Fibroblast of lung (primary cell): Measurements from ENCODE around the gene PAFAH1B2. TPM values are rescaled to one million over a fixed set of nuclear protein-coding genes. Genes with fewer than 3 reads are reported as not detected.
"Not testable (repeated sequence)": the region's sequence is repeated elsewhere in the genome, so short reads cannot be mapped to it uniquely, and the experiment has no call there.

Experiments
- DNase-seq, 2 donors: peaks; one replicate each; pipeline versions ENCODE4 v3.0.0 to v3.0.0-alpha.2; 2010; ENCODE audit warnings: low read depth in 2 of 2
- H2AFZ ChIP-seq: 2 replicates; pipeline ENCODE4 v1.5.1; 2012; ENCODE audit warnings: low read length, control low read depth, inconsistent platforms
- H3K27ac ChIP-seq: 2 replicates; pipeline ENCODE4 v1.5.1; 2011; ENCODE audit warnings: low read length, control low read depth; ENCODE audit not compliant: insufficient read depth
- H3K27me3 ChIP-seq: 2 replicates; pipeline ENCODE4 v1.5.1; 2011; ENCODE audit warnings: mild to moderate bottlenecking, low read length; ENCODE audit not compliant: control insufficient read depth, insufficient read depth
- H3K36me3 ChIP-seq: 2 replicates; pipeline ENCODE4 v1.5.1; 2011; ENCODE audit warnings: low read length; ENCODE audit not compliant: control insufficient read depth, insufficient read depth
- H3K4me1 ChIP-seq: 2 replicates; pipeline ENCODE4 v1.5.1; 2011; ENCODE audit warnings: low read length; ENCODE audit not compliant: control insufficient read depth, insufficient read depth; ENCODE audit errors: extremely low read depth
- H3K4me2 ChIP-seq: 2 replicates; pipeline ENCODE4 v1.5.1; 2011; ENCODE audit warnings: low read length, control low read depth; ENCODE audit not compliant: insufficient read depth; ENCODE audit errors: extremely low read depth
- H3K4me3 ChIP-seq, 4 experiments: fragments of 200-600 bp in 1 of 4; sonication (generic) in 1 of 4; replicated peaks in 1 of 4; 2 replicates each; pipeline ENCODE4 v1.5.1; 2011 to 2016; ENCODE audit warnings: low read length in 4 of 4, low read depth in 3 of 4, mild to moderate bottlenecking in 3 of 4, control low read depth in 2 of 4, inconsistent platforms in 1 of 4, mixed read lengths in 1 of 4; ENCODE audit not compliant: insufficient read depth in 1 of 4; ENCODE audit errors: control extremely low read depth in 1 of 4
- H3K79me2 ChIP-seq: 2 replicates; pipeline ENCODE4 v1.5.1; 2012; ENCODE audit warnings: mild to moderate bottlenecking, low read length, inconsistent platforms; ENCODE audit not compliant: control insufficient read depth, insufficient read depth
- H3K9ac ChIP-seq: 2 replicates; pipeline ENCODE4 v1.5.1; 2011; ENCODE audit warnings: mild to moderate bottlenecking, low read length, control low read depth; ENCODE audit not compliant: insufficient read depth
- H3K9me3 ChIP-seq: 2 replicates; pipeline ENCODE4 v1.5.1; 2012; ENCODE audit warnings: low read depth, low read length; ENCODE audit not compliant: control insufficient read depth, insufficient read depth
- H4K20me1 ChIP-seq: 2 replicates; pipeline ENCODE4 v1.5.1; 2011; ENCODE audit warnings: low read length; ENCODE audit not compliant: control insufficient read depth, insufficient read depth; ENCODE audit errors: extremely low read depth
- EZH2 ChIP-seq: IDR thresholded peaks from 2 replicates; pipeline ENCODE4 v1.5.1; 2012; ENCODE audit warnings: low read length, control low read depth, mild to moderate bottlenecking; ENCODE audit errors: missing control alignments
- polyA plus RNA-seq, 2 donors: library from polyadenylated mRNA; depleted of rRNA in 1 of 2; stranded (reverse) in 1 of 2; unstranded in 1 of 2; fragments of >200 nt; gene quantifications; 2 replicates each; pipeline ENCODE4 v1.2.1, GENCODE V29; 2011 to 2012; ENCODE audit warnings: missing spikeins in 1 of 2
- total RNA-seq: library from RNA; depleted of rRNA; stranded (reverse); fragments of >200 nt; gene quantifications from 2 replicates; pipeline ENCODE4 v1.2.1, GENCODE V29; 2014
- TF ChIP-seq, protein P1 (sequence below), 2 donors: IDR thresholded peaks in 1 of 2; conservative IDR thresholded peaks in 1 of 2; 1 replicate in 1 of 2; 2 replicates in 1 of 2; pipeline ENCODE4 v1.5.1; 2011 to 2012; ENCODE audit warnings: low read length in 2 of 2, control low read depth in 1 of 2, inconsistent platforms in 1 of 2, low read depth in 1 of 2, mild to moderate bottlenecking in 1 of 2

Gene PAFAH1B2
- total and polyA plus RNA-seq, 2 donors (not counting 1 experiment from before 2014, with no cell fraction given), result 70.8 to 112 TPM

DNA sequence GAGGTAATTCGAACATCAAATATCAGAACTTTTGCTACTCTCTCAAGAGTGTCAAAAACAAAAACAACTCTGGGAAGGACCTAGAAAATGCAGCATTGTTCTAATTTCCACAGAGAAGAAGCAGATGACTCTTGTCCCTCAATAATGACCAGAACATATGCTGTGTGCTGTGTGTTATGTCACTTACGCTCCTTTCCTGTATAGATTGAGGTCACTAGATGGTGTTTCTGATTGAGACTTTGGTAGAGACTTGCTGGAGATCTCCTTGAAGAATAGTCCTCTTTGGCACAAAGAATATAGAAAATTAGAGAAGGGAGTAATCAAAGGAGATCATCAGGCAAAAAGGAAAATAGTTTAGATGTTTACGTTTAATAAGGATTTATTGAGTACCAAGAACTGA is 43.5 kb upstream of the PAFAH1B2 start:
- H3K4me2 ChIP-seq, result no peak overlapping the region
- no peaks in the 10 kb centered on the region for H3K36me3 ChIP-seq
- H3K9me3 ChIP-seq, result no peaks in the 10 kb centered on the region
- H3K9ac ChIP-seq, result no peak overlapping the region
- no peak for TF ChIP-seq EZH2
- TF ChIP-seq, protein P1, sequence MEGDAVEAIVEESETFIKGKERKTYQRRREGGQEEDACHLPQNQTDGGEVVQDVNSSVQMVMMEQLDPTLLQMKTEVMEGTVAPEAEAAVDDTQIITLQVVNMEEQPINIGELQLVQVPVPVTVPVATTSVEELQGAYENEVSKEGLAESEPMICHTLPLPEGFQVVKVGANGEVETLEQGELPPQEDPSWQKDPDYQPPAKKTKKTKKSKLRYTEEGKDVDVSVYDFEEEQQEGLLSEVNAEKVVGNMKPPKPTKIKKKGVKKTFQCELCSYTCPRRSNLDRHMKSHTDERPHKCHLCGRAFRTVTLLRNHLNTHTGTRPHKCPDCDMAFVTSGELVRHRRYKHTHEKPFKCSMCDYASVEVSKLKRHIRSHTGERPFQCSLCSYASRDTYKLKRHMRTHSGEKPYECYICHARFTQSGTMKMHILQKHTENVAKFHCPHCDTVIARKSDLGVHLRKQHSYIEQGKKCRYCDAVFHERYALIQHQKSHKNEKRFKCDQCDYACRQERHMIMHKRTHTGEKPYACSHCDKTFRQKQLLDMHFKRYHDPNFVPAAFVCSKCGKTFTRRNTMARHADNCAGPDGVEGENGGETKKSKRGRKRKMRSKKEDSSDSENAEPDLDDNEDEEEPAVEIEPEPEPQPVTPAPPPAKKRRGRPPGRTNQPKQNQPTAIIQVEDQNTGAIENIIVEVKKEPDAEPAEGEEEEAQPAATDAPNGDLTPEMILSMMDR (conservative IDR thresholded peaks at IDR 0.05 in 1 of 2, IDR thresholded peaks at IDR 0.05 in 1 of 2; ENCODE audit: low read depth in 1 of 2, low read length in 2 of 2), result no peak
- H3K27me3 ChIP-seq, result no peaks in the 10 kb centered on the region
- no peaks in the 10 kb centered on the region for H4K20me1 ChIP-seq
- no peak overlapping the region for H3K27ac ChIP-seq
- no peak overlapping the region for H2AFZ ChIP-seq
- H3K4me3 ChIP-seq, result no peak overlapping the region
- no peak for DNase-seq
- peaks cover 9% of the 10 kb centered on the region for H3K4me1 ChIP-seq
- peaks cover 24% of the 10 kb centered on the region for H3K79me2 ChIP-seq

DNA sequence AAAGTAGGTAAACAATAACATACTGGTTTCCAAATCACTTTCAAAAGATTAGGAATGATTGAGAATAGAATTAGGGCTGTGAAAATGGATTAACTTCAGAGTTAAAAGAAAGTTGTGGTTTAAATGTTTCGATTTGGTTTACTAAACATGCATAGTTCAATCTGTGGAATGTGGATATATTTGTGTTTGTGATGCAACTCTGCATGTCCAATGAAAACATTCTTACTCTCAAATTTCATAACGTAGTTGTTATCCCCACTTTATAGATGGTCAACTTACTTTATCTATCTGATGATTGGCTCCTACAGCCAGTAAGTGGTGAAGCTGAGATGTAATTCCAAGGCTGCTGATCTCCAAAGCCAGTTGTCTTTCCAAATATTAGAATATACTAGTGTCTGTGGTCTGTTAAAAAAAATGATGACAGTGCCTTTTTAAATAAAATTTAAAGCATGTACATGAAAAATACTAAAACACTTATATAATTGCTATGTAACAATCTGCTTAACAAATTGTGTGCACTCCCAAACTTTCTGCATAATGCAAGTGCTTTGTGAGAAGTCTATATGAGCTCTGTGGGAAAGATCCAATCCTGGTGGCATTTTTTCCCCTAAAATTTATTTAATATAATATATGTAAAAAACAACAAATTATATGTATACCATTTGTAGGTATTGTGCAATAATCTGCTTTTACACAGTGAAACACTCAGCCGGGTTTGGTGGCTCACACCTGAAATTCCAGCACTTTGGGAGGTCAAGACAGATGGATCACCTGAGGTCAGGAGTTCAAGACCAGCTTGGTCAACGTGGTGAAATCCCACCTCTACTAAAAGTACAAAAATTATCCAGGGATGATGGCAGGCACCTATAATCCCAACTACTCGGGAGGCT is 36.1 kb upstream of the PAFAH1B2 start:
- no peak for TF ChIP-seq EZH2
- TF ChIP-seq, protein P1 (conservative IDR thresholded peaks at IDR 0.05 in 1 of 2, IDR thresholded peaks at IDR 0.05 in 1 of 2; ENCODE audit: low read depth in 1 of 2, low read length in 2 of 2), result no peak

DNA sequence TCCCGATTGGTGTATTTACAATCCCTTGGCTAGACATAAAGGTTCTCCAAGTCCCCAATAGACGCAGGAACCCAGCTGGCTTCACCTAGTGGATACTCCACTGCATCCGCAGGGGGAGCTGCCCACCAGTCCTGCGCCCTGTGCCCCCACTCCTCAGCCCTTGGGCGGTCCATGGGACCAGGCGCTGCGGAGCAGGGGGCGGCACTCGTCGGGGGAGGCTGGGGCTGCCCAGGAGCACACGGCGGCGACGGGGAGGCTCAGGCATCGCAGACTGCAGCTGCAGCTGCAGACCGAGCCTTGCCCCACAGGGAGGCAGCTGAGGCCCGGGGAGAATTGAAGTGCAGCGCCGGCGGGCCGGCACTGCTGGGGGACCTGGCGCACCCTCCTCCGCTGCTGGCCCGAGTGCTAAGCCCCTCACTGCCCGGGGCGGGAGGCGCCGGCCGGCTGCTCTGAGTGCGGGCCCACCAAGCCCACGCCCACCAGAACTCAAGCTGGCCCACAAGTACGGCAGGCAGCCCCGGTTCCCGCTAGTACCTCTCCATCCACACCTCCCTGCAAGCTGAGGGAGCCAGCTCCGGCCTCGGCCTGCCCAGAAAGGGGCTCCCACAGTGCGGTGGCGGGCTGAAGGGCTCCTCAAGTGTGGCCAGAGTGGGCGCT is 33.7 kb upstream of the PAFAH1B2 start:
- no peak overlapping the region for H3K27ac ChIP-seq

More for the DNA sequence above, 36.1 kb upstream of the PAFAH1B2 start:
- H3K9ac ChIP-seq, result no peak overlapping the region
- H3K4me1 ChIP-seq, result no peaks in the 10 kb centered on the region
- no peaks in the 10 kb centered on the region for H3K9me3 ChIP-seq
- H3K4me3 ChIP-seq, result no peak overlapping the region
- H3K27ac ChIP-seq, result no peak overlapping the region
- peak in 1 of 2 donors; percentile 60 for DNase-seq
- no peaks in the 10 kb centered on the region for H3K36me3 ChIP-seq
- no peak overlapping the region for H3K4me2 ChIP-seq
- no peak overlapping the region for H2AFZ ChIP-seq
- H3K27me3 ChIP-seq, result no peaks in the 10 kb centered on the region
- no peaks in the 10 kb centered on the region for H4K20me1 ChIP-seq
- H3K79me2 ChIP-seq, result no peaks in the 10 kb centered on the region

DNA sequence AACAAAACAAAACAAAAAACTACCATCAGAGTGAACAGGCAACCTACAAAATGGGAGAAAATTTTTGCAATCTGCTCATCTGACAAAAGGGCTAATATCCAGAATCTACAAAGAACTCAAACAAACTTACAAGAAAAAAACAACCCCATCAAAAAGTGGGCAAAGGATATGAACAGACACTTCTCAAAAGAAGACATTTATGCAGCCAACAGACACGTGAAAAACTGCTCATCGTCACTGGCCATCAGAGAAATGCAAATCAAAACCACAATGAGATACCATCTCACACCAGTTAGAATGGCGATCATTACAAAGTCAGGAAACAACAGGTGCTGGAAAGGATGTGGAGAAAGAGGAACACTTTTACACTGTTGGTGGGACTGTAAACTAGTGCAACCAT is 31.6 kb upstream of the PAFAH1B2 start:
- H3K4me1 ChIP-seq, H2AFZ ChIP-seq, H3K36me3 ChIP-seq, H3K79me2 ChIP-seq, H3K27ac ChIP-seq, H3K27me3 ChIP-seq, H3K9ac ChIP-seq, H4K20me1 ChIP-seq, H3K4me3 ChIP-seq, H3K9me3 ChIP-seq, DNase-seq, H3K4me2 ChIP-seq: not testable (repeated sequence)

More for the DNA sequence above, 33.7 kb upstream of the PAFAH1B2 start:
- Histone ChIP-seq H2AFZ (no peak overlapping the region), H3K79me2 (no peaks in the 10 kb centered on the region), H3K36me3 (no peaks in the 10 kb centered on the region), H3K9ac (no peak overlapping the region), H3K27me3 (no peaks in the 10 kb centered on the region), H3K4me2 (no peak overlapping the region), H3K4me1 (no peaks in the 10 kb centered on the region), H4K20me1 (no peaks in the 10 kb centered on the region), H3K9me3 (no peaks in the 10 kb centered on the region), H3K4me3 (no peak overlapping the region)
- DNase-seq, result no peak
- no peak for TF ChIP-seq EZH2
- TF ChIP-seq, protein P1 (conservative IDR thresholded peaks at IDR 0.05 in 1 of 2, IDR thresholded peaks at IDR 0.05 in 1 of 2; ENCODE audit: low read depth in 1 of 2, low read length in 2 of 2), result no peak
